Suprapubic skin (tissue), 4 donors: Measurements from ENCODE around the gene ENTPD1. TPM values are rescaled to one million over a fixed set of nuclear protein-coding genes. Genes with fewer than 3 reads are reported as not detected.
"Not testable (repeated sequence)": the region's sequence is repeated elsewhere in the genome, so short reads cannot be mapped to it uniquely, and the experiment has no call there.

Experiments
- DNase-seq, 2 donors: peaks; one replicate each; pipeline ENCODE4 v3.0.0-alpha.2; 2019; ENCODE audit warnings: low spot score in 2 of 2
- H3K27ac ChIP-seq: fragments of 200-600 bp; sonication (generic); one replicate; pipeline ENCODE4 v1.5.1; 2019
- H3K27me3 ChIP-seq: fragments of 200-600 bp; sonication (generic); one replicate; pipeline ENCODE4 v1.5.1; 2019
- H3K36me3 ChIP-seq: fragments of 200-600 bp; sonication (generic); one replicate; pipeline ENCODE4 v1.5.1; 2019
- H3K4me1 ChIP-seq: fragments of 200-600 bp; sonication (generic); one replicate; pipeline ENCODE4 v1.5.1; 2019
- H3K4me3 ChIP-seq: fragments of 200-600 bp; sonication (generic); one replicate; pipeline ENCODE4 v1.5.1; 2019; ENCODE audit warnings: mild to moderate bottlenecking
- H3K9me3 ChIP-seq: fragments of 200-600 bp; sonication (generic); one replicate; pipeline ENCODE4 v1.5.1; 2019
- CTCF ChIP-seq, 2 donors: fragments of 200-600 bp in 1 of 2; fragments of 450-650 bp in 1 of 2; sonication (generic) in 1 of 2; IDR thresholded peaks; one replicate each; pipeline ENCODE4 v1.5.1; 2016 to 2019; ENCODE audit warnings: antibody characterized with exemption in 2 of 2, mild to moderate bottlenecking in 1 of 2, moderate library complexity in 1 of 2
- EP300 ChIP-seq: sonication (generic); formaldehyde crosslinking; IDR thresholded peaks from one replicate; pipeline ENCODE4 v1.6.1; 2017; ENCODE audit warnings: antibody characterized with exemption
- POLR2A ChIP-seq, 2 donors: fragments of 450-650 bp; IDR thresholded peaks; one replicate each; pipeline ENCODE4 v1.6.1; 2017; ENCODE audit warnings: antibody characterized with exemption in 2 of 2, mild to moderate bottlenecking in 2 of 2, moderate library complexity in 2 of 2
- POLR2AphosphoS5 ChIP-seq, 3 donors: sonication (generic); formaldehyde crosslinking; IDR thresholded peaks; one replicate each; pipeline ENCODE4 v1.6.1; 2017; ENCODE audit warnings: antibody characterized with exemption in 3 of 3
- WGBS: methylation state at CpG from one replicate; pipeline ENCODE4 v1.1.5; 2018; 5-methylcytosine and 5-hydroxymethylcytosine counted together
- total RNA-seq, 4 donors: library from RNA; depleted of rRNA; stranded (reverse); fragments of >200 nt; gene quantifications; one replicate each; pipeline ENCODE4 v1.1.0, GENCODE V29; 2016

ENTPD1 gene
- total RNA-seq, 4 donors from 2014 or later: 6.3 to 18.9 (median 12.5) TPM

DNA sequence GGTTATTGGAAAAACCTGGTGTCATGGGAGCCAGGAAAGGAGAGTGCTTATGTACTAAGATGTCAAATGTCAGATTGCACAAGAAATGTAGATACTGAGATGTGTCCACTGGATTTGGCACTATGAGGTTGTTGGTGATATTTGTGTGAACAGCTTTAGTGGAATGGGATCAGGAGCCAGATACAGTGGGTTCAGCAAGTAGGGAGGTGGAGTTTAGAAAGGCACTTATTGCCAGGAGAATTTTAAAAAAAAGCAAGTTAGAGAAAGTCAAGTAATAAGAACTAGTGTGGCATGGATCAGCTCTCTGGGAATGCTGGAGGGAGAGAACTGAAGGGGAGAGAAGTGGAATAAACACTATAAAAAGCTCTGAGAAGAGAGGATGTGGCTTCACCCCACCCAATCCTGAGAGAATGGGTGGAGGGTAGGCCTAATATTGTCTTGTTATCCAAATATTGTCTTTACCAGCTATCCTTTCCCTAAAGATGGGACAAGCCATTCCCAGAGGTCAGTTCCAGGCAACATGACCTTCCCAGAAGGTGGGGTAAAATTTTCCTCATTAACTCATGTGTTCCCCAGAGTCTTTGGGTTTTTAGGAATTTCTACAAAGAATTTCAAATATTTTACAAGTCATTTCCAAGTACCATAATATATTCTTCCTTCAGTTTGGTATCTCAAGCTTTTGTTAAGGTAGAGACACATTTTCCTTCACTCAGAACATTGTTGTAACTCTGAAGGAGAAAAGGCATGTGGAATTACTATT lies 42.3 kb downstream of the ENTPD1 start:
- Histone ChIP-seq H3K4me3 (no peak overlapping the region), H3K4me1 (peaks cover 4% of the 10 kb centered on the region), H3K9me3 (peaks cover 4% of the 10 kb centered on the region), H3K27me3 (no peaks in the 10 kb centered on the region), H3K27ac (no peak overlapping the region), H3K36me3 (no peaks in the 10 kb centered on the region)
- DNase-seq: no peak
- TF ChIP-seq EP300 (no peak), CTCF (IDR thresholded peaks at IDR 0.05) (no peak), POLR2AphosphoS5 (IDR thresholded peaks at IDR 0.05) (no peak), POLR2A (IDR thresholded peaks at IDR 0.05) (no peak)

DNA sequence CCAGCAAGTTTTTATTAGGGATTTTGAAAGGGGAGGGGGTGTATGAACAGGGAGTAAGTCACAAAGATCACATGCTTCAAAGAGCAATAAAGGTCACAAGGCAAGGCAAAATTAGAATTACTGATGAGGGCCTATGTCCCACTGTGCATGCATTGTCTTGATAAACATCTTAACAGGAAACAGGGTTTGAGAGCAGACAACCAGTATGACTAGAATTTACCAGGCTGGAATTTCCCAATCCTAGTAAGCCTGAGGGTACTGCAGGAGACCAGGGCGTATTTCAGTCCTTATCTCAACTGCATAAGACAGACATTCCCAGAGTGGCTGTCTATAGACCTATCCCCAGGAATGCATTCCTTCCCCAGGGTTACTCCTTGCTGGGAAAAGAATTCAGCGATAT lies 44.3 kb downstream of the ENTPD1 start:
- not testable (repeated sequence) for H3K36me3 ChIP-seq, H3K4me1 ChIP-seq, DNase-seq, H3K4me3 ChIP-seq, H3K27ac ChIP-seq, H3K9me3 ChIP-seq, H3K27me3 ChIP-seq
- WGBS: 69% methylated on average over 2 of the region's 2 CpGs

DNA sequence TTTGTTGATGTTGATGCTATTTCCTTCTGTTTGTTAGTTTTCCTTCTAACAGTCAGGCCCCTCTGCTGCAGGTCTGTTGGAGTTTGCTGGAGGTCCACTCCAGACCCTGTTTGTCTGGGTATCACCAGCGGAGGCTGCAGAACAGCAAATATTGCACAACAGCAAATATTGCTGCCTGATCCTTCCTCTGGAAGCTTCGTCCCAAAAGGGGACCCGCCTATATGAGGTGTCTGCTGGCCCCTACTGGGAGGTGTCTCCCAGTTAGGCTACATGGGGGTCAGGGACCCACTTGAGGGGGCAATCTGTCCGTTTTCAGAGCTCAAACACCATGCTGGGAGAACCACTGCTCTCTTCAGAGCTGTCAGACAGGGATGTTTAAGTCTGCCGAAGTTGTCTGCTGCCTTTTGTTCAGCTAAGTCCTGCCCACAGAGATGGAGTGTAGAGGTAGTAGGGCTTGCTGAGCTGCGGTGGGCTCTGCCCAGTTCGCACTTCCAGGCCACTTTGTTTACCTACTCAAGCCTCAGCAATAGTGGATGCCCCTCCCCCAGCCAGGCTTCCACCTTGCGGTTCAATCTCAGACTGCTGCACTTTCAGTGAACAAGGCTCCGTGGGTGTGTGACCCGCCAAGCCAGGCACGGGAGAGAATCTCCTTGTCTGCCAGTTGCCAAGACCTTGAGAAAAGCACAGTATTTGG lies 50.9 kb downstream of the ENTPD1 start:
- H3K9me3 ChIP-seq, H3K4me1 ChIP-seq, DNase-seq, H3K27ac ChIP-seq, H3K27me3 ChIP-seq, H3K36me3 ChIP-seq, H3K4me3 ChIP-seq: not testable (repeated sequence)
- WGBS: 81% methylated on average over 6 of the region's 11 CpGs

DNA sequence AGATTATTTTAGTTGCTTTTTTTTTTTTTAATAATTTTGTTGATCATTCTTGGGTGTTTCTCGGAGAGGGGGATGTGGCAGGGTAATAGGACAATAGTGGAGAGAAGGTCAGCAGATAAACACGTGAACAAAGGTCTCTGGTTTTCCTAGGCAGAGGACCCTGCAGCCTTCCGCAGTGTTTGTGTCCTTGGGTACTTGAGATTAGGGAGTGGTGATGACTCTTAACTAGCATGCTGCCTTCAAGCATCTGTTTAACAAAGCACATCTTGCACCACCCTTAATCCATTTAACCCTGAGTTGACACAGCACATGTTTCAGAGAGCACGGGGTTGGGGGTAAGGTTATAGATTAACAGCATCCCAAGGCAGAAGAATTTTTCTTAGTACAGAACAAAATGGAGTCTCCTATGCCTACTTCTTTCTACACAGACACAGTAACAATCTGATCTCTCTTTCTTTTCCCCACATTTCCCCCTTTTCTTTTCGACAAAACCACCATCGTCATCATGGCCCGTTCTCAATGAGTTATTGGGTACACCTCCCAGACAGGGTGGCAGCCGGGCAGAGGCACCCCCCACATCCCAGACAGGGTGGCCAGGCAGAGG lies 52.8 kb downstream of the ENTPD1 start:
- not testable (repeated sequence) for DNase-seq, H3K27ac ChIP-seq, H3K9me3 ChIP-seq, H3K36me3 ChIP-seq, H3K27me3 ChIP-seq, H3K4me3 ChIP-seq
- peaks cover 10% of the 10 kb centered on the region for H3K4me1 ChIP-seq
- WGBS: 87% methylated on average over 8 of the region's 8 CpGs

DNA sequence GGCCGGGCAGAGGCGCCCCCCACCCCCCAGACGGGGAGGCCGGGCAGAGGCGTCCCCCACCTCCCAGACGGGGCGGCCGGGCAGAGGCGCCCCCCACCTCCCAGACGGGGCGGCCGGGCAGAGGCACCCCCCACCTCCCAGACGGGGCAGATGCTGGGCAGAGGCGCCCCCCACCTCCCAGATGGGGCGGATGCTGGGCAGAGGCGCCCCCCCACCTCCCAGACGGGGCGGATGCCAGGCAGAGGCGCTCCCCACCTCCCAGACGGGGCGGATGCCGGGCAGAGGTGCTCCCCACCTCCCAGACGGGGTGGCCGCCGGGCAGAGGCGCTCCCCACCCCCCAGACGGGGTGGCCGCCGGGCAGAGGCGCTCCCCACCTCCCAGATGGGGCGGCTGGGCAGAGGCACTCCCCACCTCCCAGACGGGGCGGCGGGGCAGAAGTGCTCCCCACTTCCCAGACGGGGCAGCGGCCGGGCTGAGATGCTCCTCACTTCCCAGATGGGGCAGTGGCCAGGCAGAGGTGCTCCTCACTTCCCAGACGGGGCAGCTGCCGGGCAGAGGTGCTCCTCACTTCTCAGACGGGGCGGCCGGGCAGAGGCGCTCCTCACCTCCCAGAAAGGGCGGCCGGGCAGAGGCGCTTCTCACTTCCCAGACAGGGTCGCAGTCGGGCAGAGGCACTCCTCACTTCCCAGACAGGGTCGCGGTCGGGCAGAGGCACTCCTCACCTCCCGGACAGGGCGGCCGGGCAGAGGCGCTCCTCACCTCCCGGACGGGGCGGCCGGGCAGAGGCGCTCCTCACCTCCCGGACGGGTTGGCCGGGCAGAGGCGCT lies 53.6 kb downstream of the ENTPD1 start:
- no peaks in the 10 kb centered on the region for H3K27me3 ChIP-seq
- peaks cover 18% of the 10 kb centered on the region for H3K4me1 ChIP-seq
- no peak for DNase-seq
- H3K36me3 ChIP-seq: no peaks in the 10 kb centered on the region
- H3K4me3 ChIP-seq: no peak overlapping the region
- whole genome bisulfite sequencing: no CpG with 5 or more reads among the region's 64 CpGs
- H3K27ac ChIP-seq: no peak overlapping the region
- no peaks in the 10 kb centered on the region for H3K9me3 ChIP-seq
- TF ChIP-seq POLR2AphosphoS5 (IDR thresholded peaks at IDR 0.05) (no peak), POLR2A (IDR thresholded peaks at IDR 0.05) (no peak), EP300 (no peak), CTCF (IDR thresholded peaks at IDR 0.05) (no peak)

GRCh38 chr10:95810198-95810976 lies 54.4 kb downstream of the ENTPD1 start:
- H3K4me3 ChIP-seq: no peak overlapping the region

More at GRCh38 chr10:95810198-95810976, 54.4 kb downstream of the ENTPD1 start:
- no peak for DNase-seq
- TF ChIP-seq EP300: no peak
- no peak for TF ChIP-seq CTCF (IDR thresholded peaks at IDR 0.05)
- TF ChIP-seq POLR2AphosphoS5 (IDR thresholded peaks at IDR 0.05): no peak
- TF ChIP-seq POLR2A (IDR thresholded peaks at IDR 0.05): no peak
- Histone ChIP-seq H3K4me1 (peaks cover 26% of the 10 kb centered on the region), H3K36me3 (no peaks in the 10 kb centered on the region), H3K9me3 (no peaks in the 10 kb centered on the region), H3K27me3 (no peaks in the 10 kb centered on the region), H3K27ac (no peak overlapping the region)
- WGBS: 98% methylated on average over 15 of the region's 20 CpGs
